Measurements from ENCODE around the gene TYK2. TPM values are rescaled to one million over a fixed set of nuclear protein-coding genes. Genes with fewer than 3 reads are reported as not detected.

The TYK2 gene
- total RNA-seq, 1 experiment from 2014 or later = 118 TPM

- Histone ChIP-seq H3K27me3 (replicated peaks; ENCODE audit: insufficient read depth, low read depth, low read length, poor library complexity) (no peaks in the 10 kb centered on the region), H3K4me1 (ENCODE audit: insufficient read depth, low read length, poor library complexity, severe bottlenecking) (no peaks in the 10 kb centered on the region), H3K4me3 (ENCODE audit: low read depth, low read length, poor library complexity, severe bottlenecking) (no peak overlapping the region), H3K27ac (ENCODE audit: low read depth, low read length, poor library complexity, severe bottlenecking) (no peak overlapping the region), H3K9me3 (ENCODE audit: low read depth, low read length, poor library complexity, severe bottlenecking) (no peaks in the 10 kb centered on the region), H3K36me3 (ENCODE audit: insufficient read depth, low read length, poor library complexity, severe bottlenecking) (peaks cover 50% of the 10 kb centered on the region)
- BruUV-seq (replicated peaks) = no TSS peak
- TF ChIP-seq CTCF (conservative IDR thresholded peaks at IDR 0.05; ENCODE audit: low read depth, low read length) (no peak), EZH2 (IDR thresholded peaks at IDR 0.05; ENCODE audit: borderline replicate concordance, low read depth, low read length, poor library complexity, severe bottlenecking) (no peak)
- ChIA-PET POLR2A (ENCODE audit: low non-redundant PET) (no interaction called here), CTCF (interaction anchor here (2.1 kb wide), 1 partner anchor 124 kb away, joined by 6 read pairs; no protein-coding TSS in a partner anchor)
- DNase-seq (ENCODE audit: low spot score) = no peak
- intact Hi-C loops (cut with micrococcal nuclease; ENCODE audit: unreplicated experiment) = loop anchor here (5.0 kb wide), 1 partner anchor 461 kb away; no protein-coding TSS in a partner anchor
These were observed 12.8 kb upstream of the TYK2 start for GRCh38 chr19:10393137-10393536.

GRCh38 chr19:10392120-10392519, 11.7 kb upstream of the TYK2 start:
- no peak overlapping the region for H3K27ac ChIP-seq (ENCODE audit: low read depth, low read length, poor library complexity, severe bottlenecking)
- BruUV-seq (replicated peaks) = no TSS peak
- no peak for DNase-seq (ENCODE audit: low spot score)
- ChIA-PET CTCF (interaction anchor here (2.1 kb wide), 1 partner anchor 123 kb away, joined by 6 read pairs; no protein-coding TSS in a partner anchor), POLR2A (ENCODE audit: low non-redundant PET) (no interaction called here)
- no peaks in the 10 kb centered on the region for H3K4me1 ChIP-seq (ENCODE audit: insufficient read depth, low read length, poor library complexity, severe bottlenecking)
- no peak overlapping the region for H3K4me3 ChIP-seq (ENCODE audit: low read depth, low read length, poor library complexity, severe bottlenecking)
- H3K36me3 ChIP-seq (ENCODE audit: insufficient read depth, low read length, poor library complexity, severe bottlenecking) = peaks cover 48% of the 10 kb centered on the region
- H3K9me3 ChIP-seq (ENCODE audit: low read depth, low read length, poor library complexity, severe bottlenecking) = no peaks in the 10 kb centered on the region
- no peak for TF ChIP-seq CTCF (conservative IDR thresholded peaks at IDR 0.05; ENCODE audit: low read depth, low read length)
- TF ChIP-seq EZH2 (IDR thresholded peaks at IDR 0.05; ENCODE audit: borderline replicate concordance, low read depth, low read length, poor library complexity, severe bottlenecking) = no peak
- intact Hi-C loops (cut with micrococcal nuclease; ENCODE audit: unreplicated experiment) = loop anchor here (5.0 kb wide), 1 partner anchor 460 kb away; no protein-coding TSS in a partner anchor
- H3K27me3 ChIP-seq (replicated peaks; ENCODE audit: insufficient read depth, low read depth, low read length, poor library complexity) = no peaks in the 10 kb centered on the region

GRCh38 chr19:10390652-10391286, 10.4 kb upstream of the TYK2 start:
- Histone ChIP-seq H3K9me3 (ENCODE audit: low read depth, low read length, poor library complexity, severe bottlenecking) (no peaks in the 10 kb centered on the region), H3K4me3 (ENCODE audit: low read depth, low read length, poor library complexity, severe bottlenecking) (no peak overlapping the region), H3K4me1 (ENCODE audit: insufficient read depth, low read length, poor library complexity, severe bottlenecking) (no peaks in the 10 kb centered on the region), H3K36me3 (ENCODE audit: insufficient read depth, low read length, poor library complexity, severe bottlenecking) (peaks cover 48% of the 10 kb centered on the region), H3K27ac (ENCODE audit: low read depth, low read length, poor library complexity, severe bottlenecking) (no peak overlapping the region), H3K27me3 (replicated peaks; ENCODE audit: insufficient read depth, low read depth, low read length, poor library complexity) (no peaks in the 10 kb centered on the region)
- TF ChIP-seq EZH2 (IDR thresholded peaks at IDR 0.05; ENCODE audit: borderline replicate concordance, low read depth, low read length, poor library complexity, severe bottlenecking) (no peak), CTCF (conservative IDR thresholded peaks at IDR 0.05; ENCODE audit: low read depth, low read length) (peak; percentile 95)
- intact Hi-C loops (cut with micrococcal nuclease; ENCODE audit: unreplicated experiment) = loop anchor here (1.0 to 5.0 kb wide), 2 partner anchors 131 to 458 kb away; no protein-coding TSS in a partner anchor
- ChIA-PET POLR2A (ENCODE audit: low non-redundant PET) (no interaction called here), CTCF (interaction anchor here (0.5 to 1.7 kb wide), 12 partner anchors 11 to 538 kb away, joined by 3 to 14 read pairs (median 6); partner anchors contain the start of genes ICAM1, ICAM5 and TYK2)
- peak; percentile 76 for DNase-seq (ENCODE audit: low spot score)
- BruUV-seq (replicated peaks) = no TSS peak
